ENCODE measurements around the gene KRT17.

DNA sequence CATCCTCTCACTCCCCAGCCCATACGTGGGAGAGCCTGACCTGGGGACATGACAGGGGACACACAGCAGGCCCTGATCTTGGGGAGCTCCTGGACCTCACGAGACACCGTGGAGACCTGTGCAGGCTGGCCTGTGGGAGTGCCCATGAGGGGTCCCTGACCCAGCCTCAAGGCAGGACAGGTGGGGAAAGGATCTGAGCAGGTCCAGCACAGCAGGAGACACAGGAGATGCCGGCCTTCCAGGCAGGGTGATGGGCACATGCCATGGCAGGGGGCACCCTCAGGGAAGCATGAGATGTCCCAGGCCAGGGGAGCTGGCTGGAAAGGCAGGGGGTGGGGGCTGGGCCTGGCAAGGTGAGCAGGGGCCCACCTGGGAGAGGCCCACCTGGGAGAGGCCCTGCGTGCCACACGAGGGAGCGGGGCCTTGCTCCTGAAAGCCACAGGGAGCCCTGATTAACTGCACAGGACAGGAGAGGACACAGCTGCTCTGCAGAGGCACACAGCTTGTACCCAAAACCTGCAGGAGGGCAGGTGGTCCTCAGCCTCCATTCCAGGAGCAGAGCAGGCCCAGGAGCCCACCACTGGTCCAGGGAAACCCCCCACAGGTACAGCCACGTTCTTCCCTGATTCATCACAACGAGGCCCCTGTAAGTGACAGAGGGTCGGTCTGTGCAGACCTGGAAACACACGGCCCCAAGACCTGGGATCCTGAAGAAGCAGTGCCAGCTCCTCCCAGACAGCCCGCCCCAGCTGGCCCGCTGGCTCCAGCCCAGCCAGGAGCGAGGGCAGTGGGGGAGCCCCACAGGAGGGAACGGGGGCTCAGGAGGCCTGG is 26.6 kb upstream of the KRT17 start:
- TF ChIP-seq, protein P1, sequence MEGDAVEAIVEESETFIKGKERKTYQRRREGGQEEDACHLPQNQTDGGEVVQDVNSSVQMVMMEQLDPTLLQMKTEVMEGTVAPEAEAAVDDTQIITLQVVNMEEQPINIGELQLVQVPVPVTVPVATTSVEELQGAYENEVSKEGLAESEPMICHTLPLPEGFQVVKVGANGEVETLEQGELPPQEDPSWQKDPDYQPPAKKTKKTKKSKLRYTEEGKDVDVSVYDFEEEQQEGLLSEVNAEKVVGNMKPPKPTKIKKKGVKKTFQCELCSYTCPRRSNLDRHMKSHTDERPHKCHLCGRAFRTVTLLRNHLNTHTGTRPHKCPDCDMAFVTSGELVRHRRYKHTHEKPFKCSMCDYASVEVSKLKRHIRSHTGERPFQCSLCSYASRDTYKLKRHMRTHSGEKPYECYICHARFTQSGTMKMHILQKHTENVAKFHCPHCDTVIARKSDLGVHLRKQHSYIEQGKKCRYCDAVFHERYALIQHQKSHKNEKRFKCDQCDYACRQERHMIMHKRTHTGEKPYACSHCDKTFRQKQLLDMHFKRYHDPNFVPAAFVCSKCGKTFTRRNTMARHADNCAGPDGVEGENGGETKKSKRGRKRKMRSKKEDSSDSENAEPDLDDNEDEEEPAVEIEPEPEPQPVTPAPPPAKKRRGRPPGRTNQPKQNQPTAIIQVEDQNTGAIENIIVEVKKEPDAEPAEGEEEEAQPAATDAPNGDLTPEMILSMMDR (IDR thresholded peaks at IDR 0.05) = no peak
- no peak for TF ChIP-seq EP300 (IDR thresholded peaks at IDR 0.05)
